Ovary (tissue), 9 donors: ENCODE data around the gene ASIC1. TPM values are rescaled to one million over a fixed set of nuclear protein-coding genes. Genes with fewer than 3 reads are reported as not detected.

Experiments used
- DNase-seq, 5 donors: peaks; one replicate each; pipeline ENCODE4 v3.0.0-alpha.2; 2019 to 2020
- H3K27ac ChIP-seq, 2 donors: fragments of 200-600 bp; one replicate each; pipeline versions ENCODE4 v1.5.1 to v1.8.0; 2019 to 2022
- H3K27me3 ChIP-seq: fragments of 200-600 bp; one replicate; pipeline ENCODE4 v1.8.0; 2022
- H3K36me3 ChIP-seq: fragments of 200-600 bp; sonication (generic); one replicate; pipeline ENCODE4 v1.5.1; 2019
- H3K4me1 ChIP-seq: one replicate; pipeline ENCODE4 v1.8.1; 2013; ENCODE audit warnings: mild to moderate bottlenecking, moderate library complexity; ENCODE audit not compliant: insufficient read depth
- H3K4me3 ChIP-seq: fragments of 200-600 bp; sonication (generic); one replicate; pipeline ENCODE4 v1.5.1; 2017
- H3K9me3 ChIP-seq, 2 donors: fragments of 200-600 bp in 1 of 2; sonication (generic) in 1 of 2; one replicate each; pipeline versions ENCODE4 v1.5.1 to v1.8.1; 2013 to 2019; ENCODE audit warnings: mild to moderate bottlenecking in 1 of 2, moderate library complexity in 1 of 2
- EP300 ChIP-seq: sonication (generic); formaldehyde crosslinking; IDR thresholded peaks from one replicate; pipeline ENCODE4 v1.6.1; 2017; ENCODE audit warnings: antibody characterized with exemption
- POLR2A ChIP-seq: fragments of 450-650 bp; IDR thresholded peaks from one replicate; pipeline ENCODE4 v1.6.1; 2017; ENCODE audit warnings: antibody characterized with exemption, mild to moderate bottlenecking, moderate library complexity
- WGBS, 3 donors: extraction: QIAGEN DNeasy Blood & Tissue Kit in 1 of 3; methylation state at CpG; one replicate each; pipeline versions ENCODE4 v1.1.5 to v1.1.7; 2013 to 2017; 5-methylcytosine and 5-hydroxymethylcytosine counted together
- intact Hi-C, 4 donors: fragments of 100-400 bp; cut with DNase I; formaldehyde crosslinking; loops; one replicate each; pipeline versions ENCODE4 v1.11.0 to v1.15.1; 2022 to 2023
- polyA plus RNA-seq, 2 donors: library from polyadenylated mRNA; stranded (reverse); fragments of 200-250 nt in 1 of 2; fragments of 350-450 nt in 1 of 2; fragmentation: Illumina TruSeq in 1 of 2; extraction: RNeasy Lipid Tissue Mini Kit (QIAGEN cat#74804) in 1 of 2; gene quantifications; one replicate each; pipeline ENCODE4 v1.2.3, GENCODE V29; 2013 to 2014
- total RNA-seq, 7 donors: library from RNA; depleted of rRNA in 2 of 7; stranded (reverse); fragments of >200 nt in 2 of 7; fragmentation: NEBNext Ultra II Directional in 3 of 7; extraction: Animal tissue kit (Norgen Biotek cat#: 25700) in 3 of 7; gene quantifications; one replicate each; pipeline versions ENCODE4 v1.1.0 to v1.2.4, GENCODE V29; 2016 to 2023
- TF ChIP-seq, protein P1 (sequence below), 3 donors: fragments of 450-650 bp in 2 of 3; fragments of 200-600 bp in 1 of 3; IDR thresholded peaks; one replicate each; pipeline versions ENCODE4 v1.5.1 to v1.8.0; 2016 to 2022; ENCODE audit warnings: antibody characterized with exemption in 3 of 3, mild to moderate bottlenecking in 1 of 3
- donor health status: DM: no; HTN: no; CAD: no; lungs with moderate emphysema.
- donor health status: DM: no; HTN: no; CAD: no.
- donor health status: Bipolar disorder and iron deficiency.
- donor health status: DM: yes; HTN: yes; CAD: no.
- donor health status: DM: no; HTN: no; CAD: no.
- donor health status: DM: yes; HTN: yes; CAD: no.

ASIC1 gene
- total and polyA plus RNA-seq, 9 donors = 0.12 to 4.1 (median 0.69) TPM

DNA sequence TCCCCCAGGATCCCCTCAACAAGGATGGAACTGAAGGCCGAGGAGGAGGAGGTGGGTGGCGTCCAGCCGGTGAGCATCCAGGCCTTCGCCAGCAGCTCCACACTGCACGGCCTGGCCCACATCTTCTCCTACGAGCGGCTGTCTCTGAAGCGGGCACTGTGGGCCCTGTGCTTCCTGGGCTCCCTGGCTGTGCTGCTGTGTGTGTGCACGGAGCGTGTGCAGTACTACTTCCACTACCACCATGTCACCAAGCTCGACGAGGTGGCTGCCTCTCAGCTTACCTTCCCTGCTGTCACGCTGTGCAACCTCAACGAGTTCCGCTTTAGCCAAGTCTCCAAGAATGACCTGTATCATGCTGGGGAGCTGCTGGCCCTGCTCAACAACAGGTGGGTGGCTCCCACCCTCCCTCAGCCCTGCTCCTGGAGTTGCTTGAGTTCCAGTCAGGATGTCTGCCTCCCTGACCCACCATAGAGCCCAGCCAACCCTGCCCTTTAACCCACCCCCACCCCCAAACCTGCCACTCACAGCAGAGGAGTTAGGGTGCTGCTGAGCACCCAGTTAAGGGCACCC lies 1.4 kb downstream of the ASIC1 start:
- Histone ChIP-seq H3K9me3 (no peaks in the 10 kb centered on the region), H3K4me3 (no peak overlapping the region), H3K36me3 (no peaks in the 10 kb centered on the region), H3K27me3 (no peaks in the 10 kb centered on the region), H3K27ac (no peak overlapping the region), H3K4me1 (peaks cover 8% of the 10 kb centered on the region)
- no peak for DNase-seq
- 89 to 93% (median 89%) methylated on average over 14 to 15 of the region's 15 CpGs for WGBS, 3 donors
- intact Hi-C loops = loop anchor here in 2 of 4 donors (5.0 to 10.0 kb wide), 3 partner anchors 92 to 194 kb away; partner anchors contain the start of gene AQP5 (in 1 of the 2)
- TF ChIP-seq, protein P1, sequence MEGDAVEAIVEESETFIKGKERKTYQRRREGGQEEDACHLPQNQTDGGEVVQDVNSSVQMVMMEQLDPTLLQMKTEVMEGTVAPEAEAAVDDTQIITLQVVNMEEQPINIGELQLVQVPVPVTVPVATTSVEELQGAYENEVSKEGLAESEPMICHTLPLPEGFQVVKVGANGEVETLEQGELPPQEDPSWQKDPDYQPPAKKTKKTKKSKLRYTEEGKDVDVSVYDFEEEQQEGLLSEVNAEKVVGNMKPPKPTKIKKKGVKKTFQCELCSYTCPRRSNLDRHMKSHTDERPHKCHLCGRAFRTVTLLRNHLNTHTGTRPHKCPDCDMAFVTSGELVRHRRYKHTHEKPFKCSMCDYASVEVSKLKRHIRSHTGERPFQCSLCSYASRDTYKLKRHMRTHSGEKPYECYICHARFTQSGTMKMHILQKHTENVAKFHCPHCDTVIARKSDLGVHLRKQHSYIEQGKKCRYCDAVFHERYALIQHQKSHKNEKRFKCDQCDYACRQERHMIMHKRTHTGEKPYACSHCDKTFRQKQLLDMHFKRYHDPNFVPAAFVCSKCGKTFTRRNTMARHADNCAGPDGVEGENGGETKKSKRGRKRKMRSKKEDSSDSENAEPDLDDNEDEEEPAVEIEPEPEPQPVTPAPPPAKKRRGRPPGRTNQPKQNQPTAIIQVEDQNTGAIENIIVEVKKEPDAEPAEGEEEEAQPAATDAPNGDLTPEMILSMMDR (IDR thresholded peaks at IDR 0.05) = no peak
- TF ChIP-seq POLR2A (no peak), EP300 (no peak)

DNA sequence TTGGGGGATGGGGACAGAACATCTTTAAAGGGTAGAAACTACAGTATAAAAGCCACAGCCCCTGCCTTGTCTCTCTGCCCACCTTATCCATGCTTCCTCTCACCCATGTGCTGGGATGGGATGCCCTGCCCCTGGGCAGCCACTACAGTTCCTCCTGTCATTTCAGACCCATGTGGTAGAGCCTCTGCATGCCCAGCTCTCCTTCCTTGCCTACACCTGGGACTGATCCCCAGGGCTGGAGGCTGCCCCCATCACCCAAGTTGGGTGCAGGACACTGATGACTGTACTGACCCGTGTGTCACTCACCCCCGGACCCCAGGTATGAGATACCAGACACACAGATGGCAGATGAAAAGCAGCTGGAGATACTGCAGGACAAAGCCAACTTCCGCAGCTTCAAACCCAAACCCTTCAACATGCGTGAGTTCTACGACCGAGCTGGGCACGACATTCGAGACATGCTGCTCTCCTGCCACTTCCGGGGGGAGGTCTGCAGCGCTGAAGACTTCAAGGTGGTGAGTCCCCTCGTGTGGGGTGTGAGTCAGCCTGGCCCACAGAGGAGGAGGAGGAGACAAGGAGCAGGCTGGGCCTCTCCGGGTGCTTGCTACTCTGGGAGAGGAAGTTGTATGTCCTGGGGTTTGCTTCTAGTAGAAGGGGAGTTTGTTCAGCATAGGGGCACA lies 2.2 kb downstream of the ASIC1 start:
- 78 to 90% (median 84%) methylated on average over 12 of the region's 12 CpGs for WGBS, 3 donors
- H3K27me3 ChIP-seq = no peaks in the 10 kb centered on the region
- intact Hi-C loops = loop anchor here in 2 of 4 donors (5.0 to 10.0 kb wide), 3 partner anchors 92 to 195 kb away; partner anchors contain the start of gene AQP5 (in 1 of the 2)
- TF ChIP-seq, protein P1 (IDR thresholded peaks at IDR 0.05) = no peak
- no peak for TF ChIP-seq EP300
- no peak for TF ChIP-seq POLR2A
- H3K9me3 ChIP-seq = no peaks in the 10 kb centered on the region
- H3K4me3 ChIP-seq = no peak overlapping the region
- no peak overlapping the region for H3K27ac ChIP-seq
- H3K36me3 ChIP-seq = no peaks in the 10 kb centered on the region
- DNase-seq = no peak
- peaks cover 8% of the 10 kb centered on the region for H3K4me1 ChIP-seq

DNA sequence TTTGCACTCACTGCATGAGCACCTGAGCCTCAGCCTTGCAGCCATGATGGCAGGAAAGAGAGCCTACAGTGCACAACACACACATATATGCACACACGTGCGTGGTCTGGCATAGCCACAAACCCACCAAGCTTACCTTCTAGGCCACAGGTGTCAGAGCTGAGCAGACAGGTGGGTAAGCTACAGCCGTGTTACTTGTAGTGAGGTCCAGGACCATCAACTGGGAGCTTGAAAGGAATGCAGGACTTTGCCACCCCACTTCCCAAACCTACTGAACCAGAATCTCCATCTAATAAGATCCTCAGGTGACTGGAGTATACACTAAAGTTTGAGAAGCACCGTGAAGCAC lies 2.7 kb downstream of the ASIC1 start:
- Histone ChIP-seq H3K27me3 (no peaks in the 10 kb centered on the region), H3K36me3 (no peaks in the 10 kb centered on the region), H3K4me1 (peaks cover 8% of the 10 kb centered on the region), H3K9me3 (no peaks in the 10 kb centered on the region), H3K4me3 (no peak overlapping the region), H3K27ac (no peak overlapping the region)
- intact Hi-C loops = no loop called here
- DNase-seq = no peak
- 68 to 72% (median 72%) methylated on average over 4 of the region's 4 CpGs for WGBS, 3 donors
- TF ChIP-seq, protein P1 (IDR thresholded peaks at IDR 0.05) = no peak
- TF ChIP-seq POLR2A (no peak), EP300 (no peak)

DNA sequence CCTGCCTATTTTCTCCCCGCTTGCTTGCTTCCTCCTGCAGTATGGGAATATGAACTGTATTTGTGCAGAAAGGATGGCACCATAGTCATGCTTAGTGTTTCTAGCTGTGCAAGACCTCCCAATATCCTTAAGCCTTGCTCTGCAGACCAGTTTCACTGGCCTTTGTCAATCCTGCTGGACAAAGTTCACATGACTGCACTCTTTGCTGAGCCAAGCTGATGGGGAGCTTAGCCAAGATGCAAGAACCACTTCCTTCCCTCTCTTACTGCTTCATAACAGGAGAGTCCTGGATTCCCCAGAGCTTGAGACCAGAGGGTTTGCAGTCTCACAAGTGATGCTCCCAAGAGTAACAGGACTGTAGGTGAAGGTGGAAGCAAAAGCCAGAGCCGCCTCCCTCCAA lies 3.8 kb downstream of the ASIC1 start:
- Histone ChIP-seq H3K4me3 (no peak overlapping the region), H3K36me3 (no peaks in the 10 kb centered on the region), H3K27ac (no peak overlapping the region), H3K27me3 (no peaks in the 10 kb centered on the region), H3K4me1 (peaks cover 6% of the 10 kb centered on the region), H3K9me3 (no peaks in the 10 kb centered on the region)
- DNase-seq = no peak
- 94 to 97% (median 97%) methylated on average over 2 of the region's 2 CpGs for WGBS, 3 donors
- TF ChIP-seq, protein P1 (IDR thresholded peaks at IDR 0.05) = no peak
- TF ChIP-seq POLR2A (no peak), EP300 (no peak)
- intact Hi-C loops = no loop called here
